Suprapubic skin (tissue), 3 donors: Measurements from ENCODE around the gene ABCA4.

Experiments used
- CTCF ChIP-seq, 2 donors: fragments of 200-600 bp in 1 of 2; fragments of 450-650 bp in 1 of 2; sonication (generic) in 1 of 2; IDR thresholded peaks; one replicate each; pipeline ENCODE4 v1.5.1; 2016 to 2019; ENCODE audit warnings: antibody characterized with exemption in 2 of 2, mild to moderate bottlenecking in 1 of 2, moderate library complexity in 1 of 2
- EP300 ChIP-seq: sonication (generic); formaldehyde crosslinking; IDR thresholded peaks from one replicate; pipeline ENCODE4 v1.6.1; 2017; ENCODE audit warnings: antibody characterized with exemption
- POLR2A ChIP-seq, 2 donors: fragments of 450-650 bp; IDR thresholded peaks; one replicate each; pipeline ENCODE4 v1.6.1; 2017; ENCODE audit warnings: antibody characterized with exemption in 2 of 2, mild to moderate bottlenecking in 2 of 2, moderate library complexity in 2 of 2

- TF ChIP-seq CTCF (IDR thresholded peaks at IDR 0.05) = no peak
- TF ChIP-seq EP300 = no peak
- no peak for TF ChIP-seq POLR2A (IDR thresholded peaks at IDR 0.05)
Measured at GRCh38 chr1:94113589-94114226, 7.2 kb downstream of the ABCA4 start.
